Measurements from ENCODE around the gene MAGI2.

- no peak for TF ChIP-seq CTCF (conservative IDR thresholded peaks at IDR 0.05; ENCODE audit: low read length)
- TF ChIP-seq EZH2phosphoT487 (IDR thresholded peaks at IDR 0.05; ENCODE audit: borderline replicate concordance): no peak
Measured at GRCh38 chr7:79465551-79465950, 12.1 kb upstream of the MAGI2 start.

Data from Loucy (cell line).